HepG2 (cell line): ENCODE results near the gene PLA1A. TPM values are rescaled to one million over a fixed set of nuclear protein-coding genes. Genes with fewer than 3 reads are reported as not detected.
A peak's percentile ranks its signal among the peaks of the same experiment; 100 is the strongest.

Experiments
- ARID4A ChIP-seq: sonication (generic); formaldehyde crosslinking; IDR thresholded peaks from 2 replicates; pipeline ENCODE4 v1.5.0; 2020; ENCODE audit warnings: mild to moderate bottlenecking, missing genetic modification reagents, borderline replicate concordance
- BRCA1 ChIP-seq: sonication (generic); formaldehyde crosslinking; IDR thresholded peaks from 2 replicates; pipeline ENCODE4 v1.4.0; 2020; ENCODE audit warnings: missing genetic modification reagents
- ERF ChIP-seq: IDR thresholded peaks from 2 replicates; pipeline ENCODE4 v1.6.1; 2018; ENCODE audit warnings: missing biosample characterization, missing genetic modification reagents
- GATA4 ChIP-seq: sonication (generic); IDR thresholded peaks from 2 replicates; pipeline ENCODE4 v1.6.1; 2016; ENCODE audit warnings: antibody characterized with exemption, low read depth, borderline replicate concordance
- JDP2 ChIP-seq: sonication (generic); formaldehyde crosslinking; IDR thresholded peaks from 2 replicates; pipeline ENCODE4 v1.8.1; 2022; ENCODE audit warnings: missing genetic modification reagents, borderline replicate concordance
- JUNB ChIP-seq: sonication (generic); formaldehyde crosslinking; IDR thresholded peaks from 2 replicates; pipeline ENCODE4 v1.8.0; 2022; ENCODE audit warnings: missing genetic modification reagents, mild to moderate bottlenecking, borderline replicate concordance
- MXD1 ChIP-seq: sonication (generic); formaldehyde crosslinking; IDR thresholded peaks from 2 replicates; pipeline ENCODE4 v1.4.0; 2020; ENCODE audit warnings: mild to moderate bottlenecking, missing genetic modification reagents
- NR2F2 ChIP-seq: IDR thresholded peaks from 2 replicates; pipeline ENCODE4 v1.6.1; 2012; ENCODE audit warnings: low read depth, inconsistent platforms, borderline replicate concordance
- PCBP1 ChIP-seq: fragments of 200-400 bp; formaldehyde crosslinking; IDR thresholded peaks from 2 replicates; pipeline ENCODE4 v1.6.1; 2017; ENCODE audit warnings: mild to moderate bottlenecking, low read depth, low read length, borderline replicate concordance
- PITX1 ChIP-seq: sonication (generic); formaldehyde crosslinking; IDR thresholded peaks from 2 replicates; pipeline ENCODE4 v1.5.1; 2020; ENCODE audit warnings: mild to moderate bottlenecking, missing genetic modification reagents
- POLR2G ChIP-seq: fragments of 200-400 bp; formaldehyde crosslinking; IDR thresholded peaks from 2 replicates; pipeline ENCODE4 v1.6.1; 2018; ENCODE audit warnings: mild to moderate bottlenecking, low read depth, low read length, moderate library complexity
- PPARG ChIP-seq: conservative IDR thresholded peaks from 2 replicates; pipeline ENCODE4 v1.6.1; 2016; ENCODE audit warnings: missing biosample characterization, missing genetic modification reagents
- PTBP1 ChIP-seq: fragments of 200-400 bp; formaldehyde crosslinking; IDR thresholded peaks from 2 replicates; pipeline ENCODE4 v1.6.1; 2018; ENCODE audit warnings: low read length, low read depth; ENCODE audit not compliant: poor library complexity, severe bottlenecking
- ZBTB20 ChIP-seq: sonication (generic); formaldehyde crosslinking; IDR thresholded peaks from 2 replicates; pipeline ENCODE4 v1.8.1; 2023; ENCODE audit warnings: missing genetic modification reagents, low read depth, mild to moderate bottlenecking, borderline replicate concordance
- ZFP82 ChIP-seq: sonication (generic); formaldehyde crosslinking; IDR thresholded peaks from 2 replicates; pipeline ENCODE4 v1.5.1; 2020; ENCODE audit warnings: mild to moderate bottlenecking, missing genetic modification reagents, borderline replicate concordance
- ZGPAT ChIP-seq: IDR thresholded peaks from 2 replicates; pipeline ENCODE4 v1.6.1; 2016; ENCODE audit warnings: mild to moderate bottlenecking
- ZNF44 ChIP-seq: sonication (generic); formaldehyde crosslinking; IDR thresholded peaks from 2 replicates; pipeline ENCODE4 v1.5.1; 2020; ENCODE audit warnings: mild to moderate bottlenecking, missing genetic modification reagents
- ZNF710 ChIP-seq: sonication (generic); formaldehyde crosslinking; IDR thresholded peaks from 2 replicates; pipeline ENCODE4 v1.5.0; 2020; ENCODE audit warnings: mild to moderate bottlenecking, missing genetic modification reagents, borderline replicate concordance
- ZNF766 ChIP-seq: sonication (generic); formaldehyde crosslinking; IDR thresholded peaks from 2 replicates; pipeline ENCODE4 v1.5.0; 2020; ENCODE audit warnings: missing genetic modification reagents, borderline replicate concordance
- ZNF777 ChIP-seq: sonication (generic); formaldehyde crosslinking; IDR thresholded peaks from 2 replicates; pipeline ENCODE4 v1.4.0; 2020; ENCODE audit warnings: missing genetic modification reagents
- ZNF792 ChIP-seq: IDR thresholded peaks from 2 replicates; pipeline ENCODE4 v1.6.1; 2016
- polyA plus RNA-seq, 8 experiments: library from polyadenylated mRNA; depleted of rRNA in 3 of 8; stranded (reverse) in 7 of 8; unstranded in 1 of 8; fragments of >200 nt; fragmentation: Illumina TruSeq in 4 of 8; extraction: Trizol in 4 of 8; gene quantifications; 2 replicates each; pipeline versions ENCODE4 v1.2.1 to v1.2.3, GENCODE V29; 2011 to 2016; ENCODE audit warnings: low read depth in 4 of 8, missing spikeins in 1 of 8, mixed read lengths in 1 of 8; ENCODE audit not compliant: insufficient read depth in 1 of 8
- total RNA-seq, 5 experiments: library from RNA; depleted of rRNA; stranded (reverse); fragments of >200 nt; fragmentation: Illumina TruSeq; extraction: Trizol; gene quantifications; 2 replicates each; pipeline ENCODE4 v1.2.3, GENCODE V29; 2016; ENCODE audit warnings: low read depth in 1 of 5

The PLA1A gene
- total and polyA plus RNA-seq, 2 of the 13 experiments (the other 11 are each of a cell fraction or from before 2014, with no cell fraction given) = 0.11 to 0.18 TPM

GRCh38 chr3:119676771-119677640, 79.3 kb downstream of the PLA1A start, which contains the start of gene COX17 (continued):
- TF ChIP-seq ZNF710 = no peak
- TF ChIP-seq PCBP1 = peak; percentile 98
- TF ChIP-seq ZBTB20 = no peak
- no peak for TF ChIP-seq ZNF766 (CRISPR knock-in tag)
- TF ChIP-seq JUNB (CRISPR knock-in tag) = no peak
- peak; percentile 93 for TF ChIP-seq ARID4A (CRISPR knock-in tag)
- TF ChIP-seq PPARG = peak; percentile 59; the same call in 1 of the 2 replicates
- TF ChIP-seq ZNF44 = no peak
- peak; percentile 82; the same call in 1 of the 2 replicates for TF ChIP-seq NR2F2
- peak; percentile 70; the same call in 1 of the 2 replicates for TF ChIP-seq ERF
- TF ChIP-seq GATA4 = 0 out of 2 replicates have a peak, but pooled peaks have one; percentile 23
- 0 out of 2 replicates have a peak, but pooled peaks have one; percentile 24 for TF ChIP-seq ZNF792 (CRISPR knock-in tag)
- TF ChIP-seq ZGPAT = peak; percentile 72; the same call in 1 of the 2 replicates
- TF ChIP-seq ZNF777 = 0 out of 2 replicates have a peak, but pooled peaks have one; percentile 28
- no peak for TF ChIP-seq JDP2
- TF ChIP-seq ZFP82 (CRISPR knock-in tag) = 0 out of 2 replicates have a peak, but pooled peaks have one; percentile 63
- peak; percentile 23; the same call in 1 of the 2 replicates for TF ChIP-seq MXD1 (CRISPR knock-in tag)
- no peak for TF ChIP-seq BRCA1 (CRISPR knock-in tag)
- 0 out of 2 replicates have a peak, but pooled peaks have one; percentile 18 for TF ChIP-seq PITX1 (CRISPR knock-in tag)
- no peak for TF ChIP-seq PTBP1
- peak; percentile 89 for TF ChIP-seq POLR2G
